Kidney epithelial cell (primary cell): Measurements from ENCODE around the gene TIMD4. TPM values are rescaled to one million over a fixed set of nuclear protein-coding genes. Genes with fewer than 3 reads are reported as not detected.
"Not testable (repeated sequence)": the region's sequence is repeated elsewhere in the genome, so short reads cannot be mapped to it uniquely, and the experiment has no call there.

Experiments
- DNase-seq: peaks from one replicate; pipeline ENCODE4 v3.0.0-alpha.2; 2010; ENCODE audit warnings: low read depth
- H3K27me3 ChIP-seq: 2 replicates; pipeline ENCODE4 v1.6.0; 2011; ENCODE audit warnings: low read length; ENCODE audit not compliant: control insufficient read depth, insufficient read depth
- H3K36me3 ChIP-seq: 2 replicates; pipeline ENCODE4 v1.5.1; 2011; ENCODE audit warnings: low read length; ENCODE audit not compliant: control insufficient read depth, insufficient read depth
- H3K4me3 ChIP-seq: 2 replicates; pipeline ENCODE4 v1.5.1; 2011; ENCODE audit warnings: low read depth, mild to moderate bottlenecking, control low read depth, low read length
- total RNA-seq: library from RNA; depleted of rRNA; stranded (reverse); fragments of >200 nt; gene quantifications from 2 replicates; pipeline ENCODE4 v1.2.3, GENCODE V29; 2015
- TF ChIP-seq, protein P1 (sequence below): IDR thresholded peaks from 2 replicates; pipeline ENCODE4 v1.5.1; 2011; ENCODE audit warnings: mild to moderate bottlenecking, moderate library complexity, low read length, control low read depth, inconsistent platforms; ENCODE audit not compliant: insufficient read depth, poor library complexity, severe bottlenecking

The TIMD4 gene
- total RNA-seq, 1 donor from 2014 or later: not detected

DNA sequence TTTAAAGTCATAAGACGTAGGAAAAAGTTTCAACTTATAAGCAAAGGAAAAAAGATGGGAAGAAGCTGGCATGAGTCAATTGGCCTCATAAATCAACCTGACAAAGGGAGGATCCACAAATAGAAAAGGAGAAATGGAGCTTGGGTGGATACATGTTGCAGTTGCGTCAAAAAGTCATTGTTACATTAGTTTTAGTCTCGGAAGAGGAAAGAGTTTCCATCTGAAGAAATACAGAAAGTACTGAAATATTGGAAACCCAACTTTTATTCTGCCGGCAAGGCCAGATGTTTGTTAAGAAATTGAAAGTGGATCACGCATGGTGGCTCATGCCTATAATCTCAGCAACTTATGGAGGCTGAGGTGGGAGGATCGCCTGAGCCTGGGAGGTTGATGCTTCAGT, 11.3 kb upstream of the TIMD4 start:
- TF ChIP-seq, protein P1, sequence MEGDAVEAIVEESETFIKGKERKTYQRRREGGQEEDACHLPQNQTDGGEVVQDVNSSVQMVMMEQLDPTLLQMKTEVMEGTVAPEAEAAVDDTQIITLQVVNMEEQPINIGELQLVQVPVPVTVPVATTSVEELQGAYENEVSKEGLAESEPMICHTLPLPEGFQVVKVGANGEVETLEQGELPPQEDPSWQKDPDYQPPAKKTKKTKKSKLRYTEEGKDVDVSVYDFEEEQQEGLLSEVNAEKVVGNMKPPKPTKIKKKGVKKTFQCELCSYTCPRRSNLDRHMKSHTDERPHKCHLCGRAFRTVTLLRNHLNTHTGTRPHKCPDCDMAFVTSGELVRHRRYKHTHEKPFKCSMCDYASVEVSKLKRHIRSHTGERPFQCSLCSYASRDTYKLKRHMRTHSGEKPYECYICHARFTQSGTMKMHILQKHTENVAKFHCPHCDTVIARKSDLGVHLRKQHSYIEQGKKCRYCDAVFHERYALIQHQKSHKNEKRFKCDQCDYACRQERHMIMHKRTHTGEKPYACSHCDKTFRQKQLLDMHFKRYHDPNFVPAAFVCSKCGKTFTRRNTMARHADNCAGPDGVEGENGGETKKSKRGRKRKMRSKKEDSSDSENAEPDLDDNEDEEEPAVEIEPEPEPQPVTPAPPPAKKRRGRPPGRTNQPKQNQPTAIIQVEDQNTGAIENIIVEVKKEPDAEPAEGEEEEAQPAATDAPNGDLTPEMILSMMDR: no peak
- Histone ChIP-seq H3K4me3 (no peak overlapping the region), H3K27me3 (no peaks in the 10 kb centered on the region), H3K36me3 (no peaks in the 10 kb centered on the region)
- DNase-seq: no peak

DNA sequence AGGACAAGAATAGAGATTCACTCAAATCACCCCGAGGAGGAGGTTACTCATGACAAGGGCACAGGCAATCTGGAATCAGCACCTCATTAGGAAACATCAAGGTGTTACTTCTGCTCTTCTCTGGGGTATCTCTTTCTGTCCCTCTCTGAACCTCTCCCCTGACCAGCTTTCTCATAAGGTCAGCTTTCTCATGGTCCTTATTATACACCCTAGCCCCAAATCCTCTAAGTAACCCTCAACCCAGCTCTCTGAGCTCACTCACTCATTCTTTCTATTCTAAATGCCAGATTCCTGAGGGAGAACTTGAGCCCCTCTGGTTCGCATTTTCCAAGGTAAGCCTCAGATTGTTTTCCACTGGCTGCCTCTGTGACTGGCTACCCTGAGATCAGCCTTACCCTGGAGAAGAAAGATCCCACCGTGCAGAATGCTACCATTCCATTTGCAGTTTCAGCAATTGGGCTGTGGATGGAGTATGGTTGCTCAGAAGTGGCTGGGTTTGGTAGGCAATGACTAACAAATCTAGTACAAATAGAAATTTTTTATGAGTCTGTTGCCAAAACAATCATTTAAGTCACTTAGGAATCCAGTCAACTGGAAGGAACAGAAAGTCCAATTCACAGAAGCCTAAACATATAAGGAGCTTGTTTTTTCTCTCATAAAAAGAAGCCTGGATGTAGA, 9.0 kb upstream of the TIMD4 start:
- H3K4me3 ChIP-seq: no peak overlapping the region
- TF ChIP-seq, protein P1: no peak
- H3K36me3 ChIP-seq: no peaks in the 10 kb centered on the region
- DNase-seq: no peak
- H3K27me3 ChIP-seq: no peaks in the 10 kb centered on the region

DNA sequence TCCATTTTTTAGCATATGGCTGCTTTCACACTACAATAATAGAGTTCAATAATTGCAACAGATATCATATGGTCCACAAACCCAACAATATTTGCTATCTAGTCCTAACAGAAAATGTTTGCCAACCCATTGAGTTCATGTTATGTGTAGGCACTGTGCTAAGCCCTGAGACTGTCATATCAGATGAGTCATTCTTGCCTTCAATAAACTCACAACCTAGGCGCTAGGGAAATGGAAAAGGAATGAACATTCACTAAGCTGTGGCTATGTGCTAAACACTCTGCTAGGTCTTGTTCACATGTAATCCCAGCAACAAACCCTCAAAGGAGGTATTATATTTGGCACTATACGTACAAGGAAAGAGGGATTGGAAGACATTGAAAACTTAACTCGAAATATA, 8.4 kb upstream of the TIMD4 start:
- no peak overlapping the region for H3K4me3 ChIP-seq
- H3K27me3 ChIP-seq: no peaks in the 10 kb centered on the region
- H3K36me3 ChIP-seq: no peaks in the 10 kb centered on the region
- TF ChIP-seq, protein P1: no peak
- DNase-seq: no peak

DNA sequence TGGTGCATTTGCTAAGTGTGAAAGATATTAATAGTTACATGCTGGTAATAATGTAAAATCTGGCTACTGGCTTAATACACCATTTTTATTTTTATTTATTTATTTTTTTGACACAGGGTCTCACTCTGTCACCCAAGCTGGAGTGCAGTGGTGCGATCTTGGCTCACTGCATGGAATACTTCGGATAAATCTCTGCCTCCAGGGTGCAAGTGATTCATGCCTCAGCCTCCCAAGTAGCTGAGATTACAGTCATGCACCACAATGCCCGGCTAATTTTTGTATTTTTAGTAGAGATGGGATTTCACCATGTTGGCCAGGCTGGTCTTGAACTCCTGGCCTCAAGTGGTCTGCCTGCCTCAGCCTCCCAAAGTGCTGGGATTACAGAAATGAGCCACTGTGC, 4.4 kb upstream of the TIMD4 start:
- H3K36me3 ChIP-seq, H3K4me3 ChIP-seq, DNase-seq: not testable (repeated sequence)

DNA sequence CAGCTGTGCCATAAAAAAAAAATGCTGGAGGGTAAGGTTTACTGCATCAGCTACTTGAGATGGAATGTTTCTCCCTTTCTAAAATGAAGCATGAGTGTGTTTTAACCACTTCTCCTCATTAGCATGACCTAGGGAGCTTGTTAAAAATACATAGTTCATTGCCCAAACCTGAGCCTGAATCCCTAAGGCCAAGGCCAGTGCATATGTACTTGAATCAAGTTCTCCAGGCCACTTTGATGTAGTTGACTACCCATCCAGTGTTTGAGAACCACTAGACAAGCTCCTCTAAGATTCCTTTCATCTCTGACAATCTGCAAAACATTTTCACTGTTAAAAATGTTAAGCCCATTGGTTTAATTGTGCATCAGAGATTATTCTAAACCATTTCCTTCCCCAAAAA, 6.7 kb downstream of the TIMD4 start:
- DNase-seq: no peak
- TF ChIP-seq, protein P1: no peak
- Histone ChIP-seq H3K27me3 (no peaks in the 10 kb centered on the region), H3K36me3 (no peaks in the 10 kb centered on the region), H3K4me3 (no peak overlapping the region)

More for the DNA sequence above, 4.4 kb upstream of the TIMD4 start:
- not testable (repeated sequence) for H3K27me3 ChIP-seq

DNA sequence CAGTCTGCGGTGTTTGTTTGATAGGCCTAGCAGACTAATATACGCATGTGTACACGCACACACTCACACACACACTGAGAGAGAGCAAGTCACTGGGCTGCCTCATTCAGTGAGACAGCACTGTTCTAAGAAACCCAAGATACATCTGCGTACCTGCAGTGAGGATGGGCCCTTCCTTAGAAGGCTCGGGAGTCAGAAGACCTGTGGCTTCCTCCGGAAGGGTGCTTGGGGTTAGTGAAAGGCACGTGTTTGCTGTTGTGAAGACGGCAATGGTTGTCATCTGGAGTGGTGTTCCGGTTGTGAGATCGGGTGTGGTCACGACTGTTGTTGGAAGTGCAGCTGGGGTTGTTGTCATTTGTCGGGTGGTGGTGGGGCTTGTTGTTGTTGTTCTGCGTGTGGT, 11.7 kb downstream of the TIMD4 start:
- no peaks in the 10 kb centered on the region for H3K36me3 ChIP-seq
- DNase-seq: no peak
- TF ChIP-seq, protein P1: no peak

More for the DNA sequence above, 11.7 kb downstream of the TIMD4 start:
- Histone ChIP-seq H3K4me3 (no peak overlapping the region), H3K27me3 (no peaks in the 10 kb centered on the region)
